WTC11 (cell line): Measurements from ENCODE around the gene MTFR2. TPM values are rescaled to one million over a fixed set of nuclear protein-coding genes. Genes with fewer than 3 reads are reported as not detected.

Source experiments
- ATAC-seq: fragments of 200-7000 bp; cut with Tn5 transposase; 2 replicates; pipeline ENCODE4 v1.10.0; 2021; ENCODE audit warnings: mild to moderate bottlenecking, moderate library complexity
- CTCF ChIA-PET: fragments of 300-600 bp; sonication (Branson Sonifier 250); formaldehyde crosslinking; loops from one replicate; lab custom pipeline; 2021; ENCODE audit warnings: antibody characterized with exemption; lab: Charles Lee
- POLR2A ChIA-PET: fragments of 350-600 bp; sonication (Branson Sonifier 250); formaldehyde crosslinking; loops from one replicate; lab custom pipeline; 2021; ENCODE audit warnings: antibody characterized with exemption; lab: Charles Lee
- DNase-seq: peaks from one replicate; pipeline ENCODE4 v3.0.0; 2021; ENCODE audit warnings: low spot score
- H3K27ac Mint-ChIP-seq: 2 replicates; pipeline ENCODE4 v1.8.0; 2021; ENCODE audit warnings: mixed read lengths
- H3K27me3 Mint-ChIP-seq: 2 replicates; pipeline ENCODE4 v1.8.0; 2021; ENCODE audit warnings: low read depth, mild to moderate bottlenecking, moderate library complexity, mixed read lengths
- H3K36me3 Mint-ChIP-seq: 2 replicates; pipeline ENCODE4 v1.8.0; 2021; ENCODE audit warnings: mixed read lengths
- H3K4me1 Mint-ChIP-seq: 2 replicates; pipeline ENCODE4 v1.8.0; 2022; ENCODE audit warnings: mixed read lengths
- H3K4me3 Mint-ChIP-seq: 2 replicates; pipeline ENCODE4 v1.8.0; 2021; ENCODE audit warnings: mild to moderate bottlenecking, moderate library complexity, mixed read lengths
- H3K9me3 Mint-ChIP-seq: 2 replicates; pipeline ENCODE4 v1.8.0; 2021; ENCODE audit warnings: mixed read lengths
- AR ChIP-seq: fragments of 250-450 bp; sonication (Bioruptor Pico); IDR thresholded peaks from 2 replicates; pipeline ENCODE4 v1.9.0; 2021; ENCODE audit warnings: mild to moderate bottlenecking
- ATF1 ChIP-seq: sonication (generic); formaldehyde crosslinking; IDR thresholded peaks from 2 replicates; pipeline ENCODE4 v1.8.1; 2023; ENCODE audit warnings: mild to moderate bottlenecking, moderate library complexity, missing genetic modification reagents
- CREM ChIP-seq: sonication (generic); formaldehyde crosslinking; IDR thresholded peaks from 2 replicates; pipeline ENCODE4 v1.8.1; 2022; ENCODE audit warnings: mild to moderate bottlenecking, missing genetic modification reagents, moderate library complexity
- E2F5 ChIP-seq: sonication (generic); formaldehyde crosslinking; IDR thresholded peaks from 2 replicates; pipeline ENCODE4 v1.8.1; 2022; ENCODE audit warnings: mild to moderate bottlenecking, moderate library complexity, missing genetic modification reagents
- GRHL2 ChIP-seq: fragments of 250-450 bp; sonication (Bioruptor Pico); IDR thresholded peaks from 2 replicates; pipeline ENCODE4 v1.8.0; 2022; ENCODE audit warnings: mild to moderate bottlenecking, moderate library complexity; ENCODE audit not compliant: insufficient replicate concordance, severe bottlenecking
- HMGXB4 ChIP-seq: sonication (generic); formaldehyde crosslinking; IDR thresholded peaks from 2 replicates; pipeline ENCODE4 v1.8.1; 2023; ENCODE audit warnings: mild to moderate bottlenecking, moderate library complexity, missing genetic modification reagents
- IRF2 ChIP-seq: sonication (generic); formaldehyde crosslinking; IDR thresholded peaks from 2 replicates; pipeline ENCODE4 v1.8.0; 2022; ENCODE audit warnings: low read depth, missing genetic modification reagents, borderline replicate concordance
- MAX ChIP-seq: sonication (generic); formaldehyde crosslinking; IDR thresholded peaks from 2 replicates; pipeline ENCODE4 v1.8.0; 2022; ENCODE audit warnings: mild to moderate bottlenecking, missing genetic modification reagents
- NFATC4 ChIP-seq: fragments of 250-450 bp; sonication (Bioruptor Pico); IDR thresholded peaks from 2 replicates; pipeline ENCODE4 v1.9.0; 2021; ENCODE audit warnings: mild to moderate bottlenecking
- NR3C1 ChIP-seq: sonication (generic); formaldehyde crosslinking; conservative IDR thresholded peaks from 2 replicates; pipeline ENCODE4 v1.8.1; 2023; ENCODE audit warnings: low read depth, mild to moderate bottlenecking, missing genetic modification reagents
- SOX15 ChIP-seq: fragments of 250-450 bp; sonication (Bioruptor Pico); IDR thresholded peaks from 2 replicates; pipeline ENCODE4 v1.9.0; 2021; ENCODE audit warnings: mild to moderate bottlenecking
- SP1 ChIP-seq: sonication (generic); formaldehyde crosslinking; conservative IDR thresholded peaks from 2 replicates; pipeline ENCODE4 v1.8.1; 2022; ENCODE audit warnings: missing genetic modification reagents
- ZNF263 ChIP-seq: sonication (generic); formaldehyde crosslinking; IDR thresholded peaks from 2 replicates; pipeline ENCODE4 v1.8.1; 2022; ENCODE audit warnings: low read depth, mild to moderate bottlenecking, moderate library complexity, missing genetic modification reagents
- ZNF317 ChIP-seq: sonication (generic); formaldehyde crosslinking; IDR thresholded peaks from 2 replicates; pipeline ENCODE4 v1.8.1; 2023; ENCODE audit warnings: low read depth, mild to moderate bottlenecking, moderate library complexity, missing genetic modification reagents, borderline replicate concordance
- total RNA-seq: library from RNA; stranded (reverse); gene quantifications from 3 replicates; pipeline ENCODE4 v1.2.3, GENCODE V29; 2021
- TF ChIP-seq, protein P1 (sequence below): sonication (generic); formaldehyde crosslinking; IDR thresholded peaks from 2 replicates; pipeline ENCODE4 v1.8.0; 2022; ENCODE audit warnings: mild to moderate bottlenecking, missing genetic modification reagents
- TF ChIP-seq, protein P2 (sequence below): fragments of 200-600 bp; IDR thresholded peaks from 2 replicates; pipeline ENCODE4 v1.8.0; 2022; ENCODE audit warnings: antibody characterized with exemption
- TF ChIP-seq, protein P3 (sequence below): fragments of 250-450 bp; sonication (Bioruptor Pico); IDR thresholded peaks from 2 replicates; pipeline ENCODE4 v1.9.0; 2021; ENCODE audit warnings: moderate library complexity, mild to moderate bottlenecking, inconsistent platforms, borderline replicate concordance
- TF ChIP-seq, protein P4 (sequence below): sonication (generic); formaldehyde crosslinking; IDR thresholded peaks from 2 replicates; pipeline ENCODE4 v1.8.1; 2023; ENCODE audit warnings: mild to moderate bottlenecking, missing genetic modification reagents, moderate library complexity

Gene MTFR2
- total RNA-seq, 1 experiment from 2014 or later: 8.5 TPM

GRCh38 chr6:136249336-136249735 lies 775 bp downstream of the MTFR2 start:
- H3K9me3 Mint-ChIP-seq: no peaks in the 10 kb centered on the region
- peak overlapping the region; percentile 97 for H3K4me3 Mint-ChIP-seq
- peaks cover 3% of the 10 kb centered on the region for H3K36me3 Mint-ChIP-seq
- POLR2A ChIA-PET: no interaction called here
- ATAC-seq (no peak), DNase-seq (no peak)
- no peaks in the 10 kb centered on the region for H3K27me3 Mint-ChIP-seq
- peaks cover 17% of the 10 kb centered on the region for H3K4me1 Mint-ChIP-seq
- TF ChIP-seq, protein P1, sequence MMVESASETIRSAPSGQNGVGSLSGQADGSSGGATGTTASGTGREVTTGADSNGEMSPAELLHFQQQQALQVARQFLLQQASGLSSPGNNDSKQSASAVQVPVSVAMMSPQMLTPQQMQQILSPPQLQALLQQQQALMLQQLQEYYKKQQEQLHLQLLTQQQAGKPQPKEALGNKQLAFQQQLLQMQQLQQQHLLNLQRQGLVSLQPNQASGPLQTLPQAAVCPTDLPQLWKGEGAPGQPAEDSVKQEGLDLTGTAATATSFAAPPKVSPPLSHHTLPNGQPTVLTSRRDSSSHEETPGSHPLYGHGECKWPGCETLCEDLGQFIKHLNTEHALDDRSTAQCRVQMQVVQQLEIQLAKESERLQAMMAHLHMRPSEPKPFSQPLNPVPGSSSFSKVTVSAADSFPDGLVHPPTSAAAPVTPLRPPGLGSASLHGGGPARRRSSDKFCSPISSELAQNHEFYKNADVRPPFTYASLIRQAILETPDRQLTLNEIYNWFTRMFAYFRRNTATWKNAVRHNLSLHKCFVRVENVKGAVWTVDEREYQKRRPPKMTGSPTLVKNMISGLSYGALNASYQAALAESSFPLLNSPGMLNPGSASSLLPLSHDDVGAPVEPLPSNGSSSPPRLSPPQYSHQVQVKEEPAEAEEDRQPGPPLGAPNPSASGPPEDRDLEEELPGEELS: no peak
- TF ChIP-seq GRHL2 (no peak), CREM (CRISPR knock-in tag) (no peak), NR3C1 (CRISPR knock-in tag) (no peak), E2F5 (CRISPR knock-in tag) (no peak), MAX (CRISPR knock-in tag) (no peak)
- H3K27ac Mint-ChIP-seq: peak overlapping the region; percentile 92
- CTCF ChIA-PET: interaction anchor here (1.0 kb wide), 1 partner anchor 68 kb away, joined by 4 read pairs; no protein-coding TSS in a partner anchor

DNA sequence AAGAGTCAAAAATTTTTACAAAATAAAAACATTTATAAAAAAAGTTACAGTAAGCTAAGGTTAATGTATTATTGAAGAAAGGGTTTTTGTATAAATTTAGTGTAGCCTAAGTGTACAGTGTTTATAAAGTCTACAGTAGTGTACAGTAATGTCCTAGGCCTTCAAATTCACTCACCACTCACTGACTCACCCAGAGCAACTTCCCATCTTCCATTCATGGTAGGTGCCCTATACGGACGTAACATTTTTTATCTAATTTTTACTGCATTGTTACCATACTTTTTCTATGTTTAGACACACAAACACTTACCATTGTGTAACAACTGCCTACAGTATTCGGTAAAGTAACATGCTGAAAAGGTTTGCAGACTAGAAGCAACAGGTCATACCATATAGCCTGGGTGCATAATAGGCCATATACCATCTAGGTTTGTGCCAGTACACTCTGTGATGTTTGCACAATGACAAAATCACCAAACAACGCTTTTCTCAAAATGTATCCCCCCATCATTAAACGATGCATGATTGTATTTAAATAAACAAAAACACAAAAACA lies 6.0 kb downstream of the MTFR2 start:
- Mint-ChIP-seq H3K36me3 (peaks cover 29% of the 10 kb centered on the region), H3K4me1 (peaks cover 5% of the 10 kb centered on the region), H3K4me3 (no peak overlapping the region), H3K27me3 (no peaks in the 10 kb centered on the region), H3K27ac (no peak overlapping the region), H3K9me3 (no peaks in the 10 kb centered on the region)
- CTCF ChIA-PET: no interaction called here
- POLR2A ChIA-PET: no interaction called here
- no peak for DNase-seq
- no peak for ATAC-seq
- TF ChIP-seq AR (CRISPR knock-in tag) (no peak), SOX15 (CRISPR knock-in tag) (no peak), NFATC4 (CRISPR knock-in tag) (no peak), ZNF263 (CRISPR knock-in tag) (no peak), ZNF317 (no peak), SP1 (CRISPR knock-in tag) (no peak), IRF2 (CRISPR knock-in tag) (no peak), ATF1 (CRISPR knock-in tag) (no peak), HMGXB4 (CRISPR knock-in tag) (no peak)
- TF ChIP-seq, protein P2, sequence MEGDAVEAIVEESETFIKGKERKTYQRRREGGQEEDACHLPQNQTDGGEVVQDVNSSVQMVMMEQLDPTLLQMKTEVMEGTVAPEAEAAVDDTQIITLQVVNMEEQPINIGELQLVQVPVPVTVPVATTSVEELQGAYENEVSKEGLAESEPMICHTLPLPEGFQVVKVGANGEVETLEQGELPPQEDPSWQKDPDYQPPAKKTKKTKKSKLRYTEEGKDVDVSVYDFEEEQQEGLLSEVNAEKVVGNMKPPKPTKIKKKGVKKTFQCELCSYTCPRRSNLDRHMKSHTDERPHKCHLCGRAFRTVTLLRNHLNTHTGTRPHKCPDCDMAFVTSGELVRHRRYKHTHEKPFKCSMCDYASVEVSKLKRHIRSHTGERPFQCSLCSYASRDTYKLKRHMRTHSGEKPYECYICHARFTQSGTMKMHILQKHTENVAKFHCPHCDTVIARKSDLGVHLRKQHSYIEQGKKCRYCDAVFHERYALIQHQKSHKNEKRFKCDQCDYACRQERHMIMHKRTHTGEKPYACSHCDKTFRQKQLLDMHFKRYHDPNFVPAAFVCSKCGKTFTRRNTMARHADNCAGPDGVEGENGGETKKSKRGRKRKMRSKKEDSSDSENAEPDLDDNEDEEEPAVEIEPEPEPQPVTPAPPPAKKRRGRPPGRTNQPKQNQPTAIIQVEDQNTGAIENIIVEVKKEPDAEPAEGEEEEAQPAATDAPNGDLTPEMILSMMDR: no peak
- TF ChIP-seq, protein P3, sequence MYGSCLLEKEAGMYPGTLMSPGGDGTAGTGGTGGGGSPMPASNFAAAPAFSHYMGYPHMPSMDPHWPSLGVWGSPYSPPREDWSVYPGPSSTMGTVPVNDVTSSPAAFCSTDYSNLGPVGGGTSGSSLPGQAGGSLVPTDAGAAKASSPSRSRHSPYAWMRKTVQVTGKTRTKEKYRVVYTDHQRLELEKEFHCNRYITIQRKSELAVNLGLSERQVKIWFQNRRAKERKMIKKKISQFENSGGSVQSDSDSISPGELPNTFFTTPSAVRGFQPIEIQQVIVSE (CRISPR knock-in tag): no peak
- TF ChIP-seq, protein P4, sequence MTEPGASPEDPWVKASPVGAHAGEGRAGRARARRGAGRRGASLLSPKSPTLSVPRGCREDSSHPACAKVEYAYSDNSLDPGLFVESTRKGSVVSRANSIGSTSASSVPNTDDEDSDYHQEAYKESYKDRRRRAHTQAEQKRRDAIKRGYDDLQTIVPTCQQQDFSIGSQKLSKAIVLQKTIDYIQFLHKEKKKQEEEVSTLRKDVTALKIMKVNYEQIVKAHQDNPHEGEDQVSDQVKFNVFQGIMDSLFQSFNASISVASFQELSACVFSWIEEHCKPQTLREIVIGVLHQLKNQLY: no peak
- TF ChIP-seq, protein P1: no peak
